NCI-H1694 treated with DMSO at 0.1 percent for 48 hours (cell line): ENCODE measurements around the gene LOXL3.
A peak's percentile ranks its signal among the peaks of the same experiment; 100 is the strongest.

Experiments used
- DNase-seq: peaks from one replicate; lab custom pipeline; 2025; lab: John Stamatoyannopoulos, UW

The LOXL3 gene, protein sequence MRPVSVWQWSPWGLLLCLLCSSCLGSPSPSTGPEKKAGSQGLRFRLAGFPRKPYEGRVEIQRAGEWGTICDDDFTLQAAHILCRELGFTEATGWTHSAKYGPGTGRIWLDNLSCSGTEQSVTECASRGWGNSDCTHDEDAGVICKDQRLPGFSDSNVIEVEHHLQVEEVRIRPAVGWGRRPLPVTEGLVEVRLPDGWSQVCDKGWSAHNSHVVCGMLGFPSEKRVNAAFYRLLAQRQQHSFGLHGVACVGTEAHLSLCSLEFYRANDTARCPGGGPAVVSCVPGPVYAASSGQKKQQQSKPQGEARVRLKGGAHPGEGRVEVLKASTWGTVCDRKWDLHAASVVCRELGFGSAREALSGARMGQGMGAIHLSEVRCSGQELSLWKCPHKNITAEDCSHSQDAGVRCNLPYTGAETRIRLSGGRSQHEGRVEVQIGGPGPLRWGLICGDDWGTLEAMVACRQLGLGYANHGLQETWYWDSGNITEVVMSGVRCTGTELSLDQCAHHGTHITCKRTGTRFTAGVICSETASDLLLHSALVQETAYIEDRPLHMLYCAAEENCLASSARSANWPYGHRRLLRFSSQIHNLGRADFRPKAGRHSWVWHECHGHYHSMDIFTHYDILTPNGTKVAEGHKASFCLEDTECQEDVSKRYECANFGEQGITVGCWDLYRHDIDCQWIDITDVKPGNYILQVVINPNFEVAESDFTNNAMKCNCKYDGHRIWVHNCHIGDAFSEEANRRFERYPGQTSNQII

DNA sequence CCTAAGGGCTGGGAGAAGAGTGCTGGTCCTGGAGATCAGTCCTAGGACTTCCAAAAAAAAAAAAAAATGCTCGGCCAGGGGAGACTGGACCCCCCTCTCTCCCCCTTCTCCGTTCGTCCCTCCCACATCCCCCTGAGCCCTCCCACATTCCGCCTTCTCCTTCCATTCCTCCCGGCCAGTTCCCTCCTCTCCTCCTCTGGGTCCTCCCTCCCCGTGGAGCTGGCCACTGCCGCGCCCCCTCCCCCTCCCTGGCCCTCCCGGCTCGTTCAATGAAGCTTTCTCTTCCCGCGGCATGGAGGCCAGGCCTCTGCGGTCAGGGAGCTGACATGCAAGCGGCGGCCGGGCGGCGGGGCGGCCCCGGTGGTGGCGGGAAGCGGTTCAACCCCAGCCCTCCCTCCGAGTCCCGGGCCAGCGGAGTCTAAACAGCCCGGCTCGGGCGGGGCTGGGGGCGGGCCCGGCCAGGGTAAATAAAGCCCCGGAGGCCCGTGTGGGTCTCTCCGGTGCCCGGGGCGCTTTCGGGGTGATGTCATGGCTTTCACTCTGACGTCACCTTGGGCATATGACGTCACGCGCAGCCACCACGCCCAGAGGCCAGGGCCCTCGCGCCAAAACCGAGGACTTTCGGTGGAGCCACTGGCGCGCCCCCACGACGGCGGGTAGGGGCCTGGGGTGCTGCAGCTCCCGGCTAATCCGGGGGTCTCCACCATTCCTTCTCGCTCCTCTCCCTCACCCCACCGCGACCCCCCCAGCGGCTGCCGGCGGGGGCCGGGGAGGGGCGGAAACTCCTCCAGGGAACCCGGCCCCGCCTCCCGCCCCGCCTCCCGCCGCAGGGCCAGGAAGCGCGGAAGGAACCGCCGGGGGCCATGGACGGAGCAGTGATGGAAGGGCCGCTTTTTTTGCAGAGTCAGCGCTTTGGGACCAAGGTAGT lies at the start of gene LOXL3, which contains the start of gene DOK1:
Gene LOXL3 (minus strand): TSS at position 51 of the 928 bp plus-strand sequence. CDS start 1,308 bp downstream, outside the sequence.
Gene DOK1 (plus strand): TSS at position 829 of the 928 bp plus-strand sequence. CDS start 35 bp downstream, at position 864.
- DNase-seq, result no peak

DNA sequence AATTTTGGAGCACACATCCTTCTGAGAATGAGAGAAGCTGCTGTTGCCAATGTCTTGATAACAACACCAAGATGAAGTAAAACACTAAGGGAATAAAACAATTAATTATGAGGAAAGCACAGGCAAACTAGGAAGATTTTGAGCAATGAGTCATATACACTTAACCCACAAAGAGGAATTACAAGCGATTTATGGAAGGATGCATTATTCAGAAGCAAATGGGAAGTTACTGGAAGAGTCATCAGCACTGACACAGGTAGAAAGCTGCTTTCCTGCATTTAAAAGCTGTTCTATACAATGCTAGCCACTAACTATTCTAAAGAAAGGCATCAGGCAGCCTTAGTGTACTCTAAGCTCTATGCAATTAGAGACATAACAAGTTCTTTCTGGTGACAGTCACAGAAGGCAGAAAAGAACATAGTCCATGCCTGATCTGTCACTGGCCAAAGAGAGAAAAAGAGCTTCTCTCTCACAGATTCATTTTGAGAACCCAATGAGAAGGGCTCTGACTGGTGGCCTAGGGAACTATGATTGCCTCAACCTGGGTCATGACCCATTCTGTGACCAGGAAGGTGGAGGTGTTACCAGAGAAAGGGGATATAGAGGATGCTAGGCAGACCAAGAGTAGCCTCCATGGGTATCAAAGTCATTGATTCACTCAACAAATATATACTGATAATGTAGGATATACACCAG lies 49.0 kb upstream of the LOXL3 start:
- no peak for DNase-seq

DNA sequence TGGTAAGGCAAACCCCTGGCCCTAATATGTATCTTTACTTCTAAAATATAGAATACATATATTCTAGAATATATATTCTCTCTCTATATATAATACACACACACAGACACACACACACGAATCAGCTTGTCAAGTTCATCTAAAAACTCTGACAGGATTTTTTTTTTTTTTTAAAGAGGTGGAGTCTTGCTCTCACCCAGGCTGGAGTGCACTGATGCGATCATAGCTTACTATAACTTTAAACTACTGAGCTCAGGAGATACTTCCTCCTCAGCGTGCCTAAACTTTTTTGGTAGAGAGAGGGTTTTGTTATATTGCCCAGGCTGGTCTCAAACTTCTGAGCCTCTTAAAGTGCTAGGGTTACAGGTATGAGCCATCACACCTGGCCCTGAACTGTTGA lies 45.9 kb upstream of the LOXL3 start:
- no peak for DNase-seq

DNA sequence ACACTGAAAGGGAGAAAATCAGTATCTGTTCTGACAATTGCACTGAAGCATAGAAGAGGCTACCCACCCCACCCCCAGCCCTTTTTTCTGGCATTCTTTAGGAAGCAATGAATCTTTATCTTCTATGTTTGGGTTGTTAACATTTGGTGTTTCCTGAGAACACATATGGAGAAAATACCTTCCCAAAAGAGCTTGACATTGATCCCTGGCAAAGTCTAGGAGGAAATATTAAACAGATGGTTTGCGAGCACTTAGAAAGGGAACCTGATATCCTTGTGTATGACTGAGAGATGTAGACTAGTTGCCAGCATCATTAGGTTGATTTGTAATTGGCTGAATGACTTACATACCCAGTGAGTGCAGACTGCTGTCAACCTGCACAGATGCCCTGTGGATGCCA lies 43.7 kb upstream of the LOXL3 start:
- peak; percentile 97 for DNase-seq

DNA sequence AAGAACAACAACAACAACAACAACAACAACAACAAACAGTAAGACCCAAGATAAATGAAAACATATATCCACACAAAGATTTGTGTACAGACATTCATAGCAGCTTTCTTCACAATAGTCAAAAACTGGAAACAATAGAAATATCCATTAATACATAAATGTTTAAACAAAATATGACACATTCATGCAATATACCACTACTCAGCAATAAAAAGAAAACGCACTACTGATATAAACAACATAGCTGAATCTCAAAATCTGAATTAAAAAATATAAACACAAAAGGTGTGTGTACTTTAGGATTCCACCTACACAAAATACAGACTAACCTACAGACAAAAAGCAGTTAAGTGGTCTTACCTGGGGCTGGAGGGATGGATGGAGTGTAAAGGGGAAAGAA lies 42.8 kb upstream of the LOXL3 start:
- no peak for DNase-seq

DNA sequence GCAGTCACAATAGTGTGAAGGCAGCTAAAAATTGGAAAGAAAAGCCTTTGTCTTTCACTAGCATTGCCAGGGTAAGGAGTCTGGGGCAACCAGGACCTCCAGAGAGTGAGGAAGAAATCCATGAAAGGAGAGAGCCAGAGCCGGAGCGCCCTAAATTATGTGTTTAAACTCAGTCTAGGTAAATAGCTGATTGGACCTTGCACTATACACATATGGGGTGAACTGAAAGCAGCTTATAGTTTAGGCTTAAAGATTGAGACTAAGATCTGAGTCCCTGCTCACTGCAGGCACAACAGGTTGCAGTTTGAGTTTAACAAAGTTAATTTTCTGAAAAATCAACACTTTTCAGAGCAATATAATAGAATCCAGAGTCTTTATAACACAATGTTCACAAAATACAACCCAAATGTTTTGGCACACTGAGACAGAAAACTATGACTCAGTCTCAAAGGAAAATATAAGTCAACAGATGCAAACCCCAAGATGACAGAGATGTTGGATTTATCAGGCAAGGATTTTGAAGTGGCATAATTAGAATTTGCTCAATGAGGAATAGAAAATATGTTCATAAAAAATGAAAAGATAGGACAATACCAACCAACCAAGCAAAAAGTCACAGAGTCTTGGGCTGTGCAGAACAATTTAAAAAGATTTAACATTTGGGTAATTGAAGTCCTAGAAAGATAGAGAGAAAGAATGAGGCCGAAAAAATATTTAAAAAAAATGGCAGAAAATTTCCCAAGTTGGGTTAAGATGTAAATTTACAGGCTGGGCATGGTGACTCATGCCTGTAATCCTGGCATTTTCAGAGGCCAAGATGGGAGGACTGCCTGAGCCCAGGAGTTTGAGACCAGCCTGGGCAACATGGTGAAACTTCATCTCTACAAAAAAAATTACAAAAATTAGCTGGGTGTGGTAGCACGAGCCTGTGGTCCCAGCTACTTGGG lies 40.4 kb upstream of the LOXL3 start:
- no peak for DNase-seq

DNA sequence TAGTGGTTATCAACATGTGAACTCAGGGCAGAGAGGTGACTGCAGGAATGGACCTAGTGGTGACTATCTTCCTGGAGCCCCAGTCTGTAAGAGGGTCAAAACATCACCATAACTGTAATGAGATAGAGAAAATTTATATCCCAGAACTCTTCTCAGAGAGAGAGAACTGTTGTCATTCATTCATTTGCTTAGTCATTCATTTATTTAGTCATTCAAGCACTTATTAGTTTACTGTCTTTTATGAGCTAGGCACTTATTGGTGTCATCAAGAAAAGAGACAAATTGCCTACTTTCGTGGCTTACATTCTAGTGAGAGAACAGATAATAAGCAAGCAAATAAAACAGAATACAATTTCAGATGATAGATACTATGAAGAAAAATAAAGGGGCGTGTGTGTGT lies 34.9 kb upstream of the LOXL3 start:
- no peak for DNase-seq

DNA sequence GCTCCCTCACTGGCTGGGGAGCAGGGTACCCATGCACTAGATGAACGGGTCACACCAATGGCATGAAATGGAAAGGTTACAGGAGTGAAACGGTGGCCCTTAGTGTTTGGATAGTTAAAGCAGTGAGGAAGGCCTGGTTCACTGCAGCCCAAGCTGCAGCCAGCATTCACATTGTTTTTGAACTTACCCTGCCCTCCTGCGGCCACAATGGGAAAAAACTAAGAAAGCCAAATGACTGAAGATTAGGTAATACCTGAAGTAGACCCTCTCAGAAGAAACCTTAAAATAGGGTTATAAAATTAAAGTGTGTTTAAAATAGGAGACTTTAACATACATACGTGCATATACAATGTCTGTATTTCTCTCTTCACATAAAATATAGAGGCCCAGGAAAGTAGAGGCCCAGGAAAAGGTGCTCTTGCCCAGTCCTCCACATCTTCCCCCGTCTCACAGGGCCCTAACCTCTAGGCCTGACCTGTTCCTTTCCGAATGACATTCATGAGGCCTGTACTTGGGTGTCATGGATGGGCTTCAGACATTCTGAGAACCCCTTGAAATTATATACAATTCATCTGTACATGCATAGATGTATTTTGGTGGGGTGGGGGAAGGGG lies 34.0 kb upstream of the LOXL3 start:
- peak; percentile 71 for DNase-seq

DNA sequence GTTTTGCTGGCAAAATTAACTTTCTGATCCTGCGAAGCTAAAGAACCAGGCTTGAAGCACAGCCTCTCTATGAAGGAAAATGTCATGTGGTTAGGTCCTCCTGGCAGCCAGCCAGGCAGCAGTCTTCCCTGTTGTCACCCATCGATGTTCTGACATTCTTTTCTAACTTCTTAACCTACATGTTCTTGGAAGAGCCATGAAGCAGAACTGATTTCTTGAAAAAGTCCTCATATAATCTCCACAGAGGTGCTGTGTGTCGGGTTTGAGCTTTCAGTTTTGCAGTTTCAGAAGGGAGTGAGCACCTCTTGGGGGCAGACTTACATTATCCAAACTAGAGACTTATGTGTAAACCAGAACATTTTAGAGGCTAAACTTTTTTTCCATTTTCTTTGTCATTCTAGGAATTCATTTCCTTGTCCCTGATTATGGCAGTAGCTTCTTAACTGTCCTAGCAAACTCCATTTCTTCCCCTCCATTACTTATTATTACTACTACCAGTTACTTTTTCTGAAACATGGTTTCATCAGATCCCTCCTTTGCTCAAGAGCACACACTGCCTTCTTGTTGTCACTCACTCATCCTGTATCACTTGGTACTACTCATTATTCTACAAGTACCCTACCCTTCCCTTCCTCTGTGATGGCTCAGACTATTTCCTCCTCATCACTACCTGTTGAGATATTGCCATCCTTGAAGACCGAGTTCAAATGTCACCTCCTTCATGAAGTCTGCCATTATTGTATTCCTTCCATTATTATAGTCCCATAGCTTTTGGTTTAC lies 31.9 kb upstream of the LOXL3 start:
- no peak for DNase-seq

DNA sequence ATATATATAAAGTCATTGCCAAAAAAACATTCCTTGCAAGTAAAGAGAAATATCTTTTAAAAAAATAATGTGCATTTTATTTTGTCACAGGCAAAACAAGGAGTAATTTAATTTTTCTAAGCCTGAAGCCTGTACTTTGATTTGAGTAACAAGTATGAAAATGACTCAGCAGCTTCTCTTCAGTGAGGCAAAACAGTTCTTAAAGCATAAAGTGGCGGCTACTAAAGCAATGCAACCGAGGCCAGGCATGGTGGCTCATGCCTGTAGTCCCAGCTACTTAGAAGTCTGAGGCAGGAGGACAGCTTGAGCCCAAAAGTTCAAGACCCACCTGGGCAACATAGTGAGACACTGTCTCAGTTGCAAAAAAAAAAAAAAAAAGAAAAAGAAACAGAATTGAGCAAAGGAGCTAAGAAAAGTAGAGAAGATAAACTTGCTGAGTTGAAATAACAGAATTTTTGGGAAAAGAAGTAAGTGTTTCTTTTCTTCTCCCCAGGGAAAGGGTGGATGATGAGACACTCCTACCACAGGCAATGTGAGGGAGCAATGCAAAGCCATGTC lies 30.4 kb upstream of the LOXL3 start:
- DNase-seq, result no peak

DNA sequence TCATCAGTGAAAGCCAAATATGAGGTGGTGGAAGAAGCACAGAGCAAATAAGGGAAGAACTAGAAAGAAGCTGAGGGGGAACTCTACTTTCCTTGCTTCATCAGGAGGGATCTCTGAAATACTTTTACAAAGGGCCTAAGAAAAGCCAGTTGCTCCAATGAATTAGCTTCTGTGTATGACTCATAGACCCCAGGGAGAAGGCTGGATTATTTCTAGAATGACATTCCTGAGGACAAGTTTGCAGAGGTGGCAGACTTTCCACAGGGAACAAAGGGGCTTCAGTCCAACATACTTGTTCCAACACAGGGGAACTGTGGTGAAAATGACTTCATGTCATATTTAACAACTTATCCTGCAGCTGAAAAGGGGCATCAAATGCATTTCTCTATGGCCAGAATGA lies 29.8 kb upstream of the LOXL3 start:
- no peak for DNase-seq

DNA sequence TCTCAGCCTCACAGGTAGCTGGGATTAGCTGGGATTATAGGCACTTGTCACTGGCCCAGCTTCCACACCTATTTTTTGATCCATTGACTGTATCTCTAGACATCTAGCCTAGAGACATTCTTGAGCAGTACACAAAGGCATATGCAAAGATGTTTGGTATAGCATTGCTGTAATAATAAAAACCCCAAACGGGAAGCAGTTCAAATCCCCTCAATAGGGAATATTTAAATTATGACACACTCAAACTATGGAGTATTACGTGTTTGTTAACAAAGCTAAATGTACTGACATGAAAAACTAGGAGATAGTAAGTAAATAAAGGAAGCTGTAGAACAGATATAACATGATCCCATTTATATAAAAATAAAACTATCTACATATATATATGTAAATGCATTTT lies 28.4 kb upstream of the LOXL3 start:
- DNase-seq, result no peak

DNA sequence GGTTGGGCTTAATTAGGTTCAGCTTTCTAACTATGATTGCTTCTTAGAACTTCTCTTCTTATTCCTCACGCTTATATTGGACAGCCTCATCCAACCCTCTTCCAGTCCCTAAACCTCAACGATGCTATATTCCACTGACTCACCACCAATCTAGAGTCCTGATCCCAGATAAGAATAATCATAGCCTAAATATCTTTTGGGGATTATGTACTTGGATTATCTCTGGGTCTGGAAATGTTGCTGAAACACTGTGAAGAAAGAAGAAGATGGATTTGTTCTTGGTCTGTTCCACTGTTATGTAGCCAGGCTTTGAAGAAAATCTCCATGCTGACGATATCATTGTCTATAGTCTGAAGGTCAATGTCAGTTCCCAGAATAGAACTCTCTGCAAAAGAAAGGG lies 27.7 kb upstream of the LOXL3 start:
- no peak for DNase-seq

DNA sequence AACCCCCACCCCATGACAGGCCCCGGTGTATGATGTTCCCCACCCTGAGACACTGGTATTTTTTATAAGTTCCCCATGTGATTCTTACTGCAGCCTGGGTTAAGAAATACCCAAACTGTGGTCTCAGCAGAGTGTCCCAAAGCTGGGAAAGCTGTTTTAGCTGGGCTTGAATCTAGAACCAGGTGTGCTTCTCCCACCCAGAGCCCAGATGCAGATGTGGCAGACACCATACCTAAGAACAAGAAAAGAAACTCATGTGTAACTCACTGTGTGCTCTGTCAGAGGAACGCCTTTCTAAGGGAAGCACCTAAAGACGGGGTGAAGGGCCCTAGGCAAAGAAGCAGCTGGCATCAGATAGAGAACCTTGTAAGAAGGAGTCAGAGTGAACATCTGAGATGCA lies 24.7 kb upstream of the LOXL3 start:
- no peak for DNase-seq

DNA sequence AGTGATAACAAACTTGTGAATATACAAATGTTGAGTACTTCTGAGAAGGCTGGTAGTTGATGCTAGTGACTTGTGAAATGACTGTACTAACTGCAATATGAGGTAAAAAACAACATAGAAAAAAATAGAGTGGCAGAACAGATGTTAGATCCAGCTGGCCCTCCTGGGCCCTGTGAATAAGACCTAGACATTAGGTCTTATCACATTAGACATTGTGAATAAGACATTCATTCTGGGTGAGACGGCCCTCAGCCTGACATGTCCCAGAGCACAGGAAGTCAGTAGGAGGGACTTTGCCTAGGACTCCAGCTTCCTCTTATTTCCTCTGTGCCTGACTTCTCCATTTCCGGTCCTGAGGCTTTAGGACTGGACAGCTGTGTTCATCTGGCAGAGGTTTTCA lies 23.7 kb upstream of the LOXL3 start:
- peak; percentile 14 for DNase-seq

DNA sequence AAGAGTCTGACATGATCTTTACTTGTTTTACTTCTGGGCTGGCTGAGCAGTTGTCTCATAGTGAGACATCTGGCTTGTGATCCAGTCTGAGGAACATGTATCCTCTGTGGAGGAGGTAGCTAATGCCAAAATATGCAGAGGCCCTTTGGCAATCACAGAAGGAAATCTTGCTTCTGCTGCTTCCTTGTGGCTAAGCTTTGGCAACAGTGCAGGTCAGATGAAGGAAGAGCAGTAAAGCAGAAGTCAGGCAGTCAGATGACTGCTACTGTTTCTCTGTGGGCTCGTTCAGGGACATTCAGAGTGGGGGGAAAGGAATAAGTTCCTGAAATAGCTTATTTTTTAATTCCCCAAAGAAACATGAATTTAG lies 23.1 kb upstream of the LOXL3 start:
- no peak for DNase-seq

DNA sequence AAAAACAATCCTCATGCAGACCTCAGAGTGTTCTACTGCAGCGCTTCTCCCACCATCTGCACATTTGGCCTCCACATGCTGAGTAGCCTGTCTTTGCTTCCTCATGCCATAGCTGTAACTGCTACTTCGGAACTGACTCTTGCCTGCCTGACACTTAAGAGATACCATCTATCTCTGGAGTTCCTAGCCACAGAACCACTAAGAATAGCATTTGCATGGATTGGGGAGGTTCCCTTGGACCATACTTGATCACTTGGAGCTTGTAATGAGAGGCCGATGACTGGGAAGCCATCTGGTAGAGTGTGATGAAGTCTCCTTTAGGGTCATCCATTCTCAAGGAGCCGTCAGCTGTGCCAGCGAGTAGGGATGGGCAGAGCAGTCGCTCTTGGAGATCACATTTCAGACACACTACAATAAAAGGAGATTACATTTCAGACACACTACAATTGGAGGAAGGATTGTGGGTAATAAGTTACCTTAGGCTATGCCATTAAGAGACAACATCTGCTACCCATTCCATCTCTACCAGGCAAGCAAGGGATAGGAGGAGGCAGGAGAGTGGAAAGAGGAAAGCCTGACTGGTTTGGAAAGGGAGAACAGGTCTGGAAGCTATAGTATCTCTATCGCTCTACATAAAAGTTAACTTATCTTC lies 22.6 kb upstream of the LOXL3 start:
- no peak for DNase-seq

DNA sequence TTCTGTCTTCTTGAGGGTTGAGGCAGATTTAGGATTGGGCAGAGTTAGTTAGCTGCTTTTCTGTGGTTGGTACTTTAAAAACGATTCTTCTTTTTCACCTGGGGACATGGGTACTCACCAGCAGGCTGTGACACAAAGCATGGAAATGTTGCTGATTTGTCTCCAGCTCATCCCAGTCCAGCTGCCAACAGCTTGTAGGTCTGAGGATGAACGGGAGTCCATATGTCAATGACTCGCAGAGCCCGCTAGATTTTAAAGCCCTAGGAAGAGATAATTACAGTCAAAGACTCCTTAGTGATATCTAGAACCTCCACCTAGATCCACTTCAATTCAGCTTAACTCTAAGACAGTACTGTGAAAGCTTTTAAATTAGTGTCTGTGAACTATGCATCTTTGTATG lies 21.6 kb upstream of the LOXL3 start:
- no peak for DNase-seq
